Measurements from ENCODE around the gene SCGB1A1. TPM values are rescaled to one million over a fixed set of nuclear protein-coding genes. Genes with fewer than 3 reads are reported as not detected.

SCGB1A1 gene
- total RNA-seq, 1 donor from 2014 or later, result not detected

GRCh38 chr11:62398011-62398994, 20.5 kb upstream of the SCGB1A1 start:
- Histone ChIP-seq H3K27me3 (no peaks in the 10 kb centered on the region), H3K27ac (peak overlapping the region; percentile 87), H3K9me3 (no peaks in the 10 kb centered on the region), H3K4me1 (peaks cover 91% of the 10 kb centered on the region), H3K4me3 (no peak overlapping the region), H3K36me3 (no peaks in the 10 kb centered on the region)
- TF ChIP-seq, protein P1, sequence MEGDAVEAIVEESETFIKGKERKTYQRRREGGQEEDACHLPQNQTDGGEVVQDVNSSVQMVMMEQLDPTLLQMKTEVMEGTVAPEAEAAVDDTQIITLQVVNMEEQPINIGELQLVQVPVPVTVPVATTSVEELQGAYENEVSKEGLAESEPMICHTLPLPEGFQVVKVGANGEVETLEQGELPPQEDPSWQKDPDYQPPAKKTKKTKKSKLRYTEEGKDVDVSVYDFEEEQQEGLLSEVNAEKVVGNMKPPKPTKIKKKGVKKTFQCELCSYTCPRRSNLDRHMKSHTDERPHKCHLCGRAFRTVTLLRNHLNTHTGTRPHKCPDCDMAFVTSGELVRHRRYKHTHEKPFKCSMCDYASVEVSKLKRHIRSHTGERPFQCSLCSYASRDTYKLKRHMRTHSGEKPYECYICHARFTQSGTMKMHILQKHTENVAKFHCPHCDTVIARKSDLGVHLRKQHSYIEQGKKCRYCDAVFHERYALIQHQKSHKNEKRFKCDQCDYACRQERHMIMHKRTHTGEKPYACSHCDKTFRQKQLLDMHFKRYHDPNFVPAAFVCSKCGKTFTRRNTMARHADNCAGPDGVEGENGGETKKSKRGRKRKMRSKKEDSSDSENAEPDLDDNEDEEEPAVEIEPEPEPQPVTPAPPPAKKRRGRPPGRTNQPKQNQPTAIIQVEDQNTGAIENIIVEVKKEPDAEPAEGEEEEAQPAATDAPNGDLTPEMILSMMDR (IDR thresholded peaks at IDR 0.05), result no peak
- TF ChIP-seq POLR2A (IDR thresholded peaks at IDR 0.05), result no peak
- no peak for TF ChIP-seq POLR2AphosphoS5 (IDR thresholded peaks at IDR 0.05; ENCODE audit: insufficient read depth in 1 of 2, low read depth in 1 of 2)
- no peak for DNase-seq (ENCODE audit: extremely low spot score in 2 of 2)
- intact Hi-C loops (cut with DNase I), result loop anchor here (2.0 to 10.0 kb wide), 2 partner anchors 146 to 306 kb away; partner anchors contain the start of genes BSCL2 and GNG3

DNA sequence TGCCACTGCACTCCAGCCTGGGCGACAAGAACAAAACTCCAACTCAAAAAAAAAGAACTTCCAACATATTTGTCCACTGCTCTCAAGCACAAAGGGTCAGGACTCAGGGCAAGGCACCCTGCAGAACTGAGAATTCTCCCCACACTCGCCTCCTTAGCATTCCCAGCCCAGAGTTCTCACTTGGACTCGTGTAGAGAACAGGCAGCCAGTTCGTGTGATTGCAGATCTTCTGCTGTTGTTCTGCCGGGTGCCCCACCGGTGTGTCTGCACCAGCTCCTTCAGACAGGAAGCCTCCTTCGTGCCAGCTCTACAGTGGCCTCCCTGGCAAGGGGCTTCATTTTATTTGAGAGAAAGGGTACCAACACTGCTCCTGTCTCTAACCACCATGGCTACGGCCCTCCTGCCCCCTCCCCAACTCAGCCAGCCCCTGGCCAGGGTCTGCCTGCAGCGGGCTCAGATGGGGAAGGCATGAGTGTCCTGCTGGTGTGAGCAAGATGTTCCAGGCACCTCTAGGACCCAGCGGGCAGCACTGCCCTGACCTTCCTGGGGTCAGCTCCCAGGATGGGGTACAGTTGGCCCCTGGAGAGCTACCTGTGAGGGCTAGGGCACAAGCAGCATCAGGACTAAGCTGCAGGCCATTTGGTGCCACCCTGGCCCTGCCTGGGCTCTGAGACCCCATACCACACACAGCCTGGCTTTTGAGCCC, 19.5 kb upstream of the SCGB1A1 start:
- no peaks in the 10 kb centered on the region for H3K36me3 ChIP-seq
- TF ChIP-seq, protein P1 (IDR thresholded peaks at IDR 0.05), result no peak
- TF ChIP-seq POLR2A (IDR thresholded peaks at IDR 0.05) (no peak), POLR2AphosphoS5 (IDR thresholded peaks at IDR 0.05; ENCODE audit: insufficient read depth in 1 of 2, low read depth in 1 of 2) (peak in 1 of 2 donors; percentile 21)
- intact Hi-C loops (cut with DNase I), result loop anchor here (2.0 to 10.0 kb wide), 2 partner anchors 145 to 305 kb away; partner anchors contain the start of genes BSCL2 and GNG3
- no peak for DNase-seq (ENCODE audit: extremely low spot score in 2 of 2)
- H3K4me1 ChIP-seq, result peaks cover 90% of the 10 kb centered on the region
- H3K27me3 ChIP-seq, result no peaks in the 10 kb centered on the region
- H3K27ac ChIP-seq, result peak overlapping the region; percentile 87
- H3K9me3 ChIP-seq, result no peaks in the 10 kb centered on the region
- no peak overlapping the region for H3K4me3 ChIP-seq

DNA sequence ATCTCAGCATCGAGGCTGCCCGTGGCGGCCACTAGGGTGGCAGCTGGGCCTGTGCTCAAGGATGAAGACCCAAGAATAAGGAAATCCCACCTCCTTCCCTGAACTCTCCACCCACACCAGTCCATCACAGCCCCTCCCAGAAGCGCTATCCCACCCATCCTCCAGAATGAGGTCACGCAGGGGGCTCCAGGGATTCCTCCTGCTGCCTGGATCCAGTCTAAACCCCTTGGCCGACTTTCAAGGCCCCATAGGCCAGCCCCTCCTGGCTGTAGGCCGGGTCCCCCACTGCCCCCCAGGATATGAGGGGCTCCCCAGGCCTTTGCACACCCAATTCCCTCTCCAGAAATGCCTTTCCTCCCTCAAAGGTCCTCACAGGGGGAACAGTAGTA, 19.0 kb upstream of the SCGB1A1 start:
- TF ChIP-seq POLR2AphosphoS5 (IDR thresholded peaks at IDR 0.05; ENCODE audit: insufficient read depth in 1 of 2, low read depth in 1 of 2) (no peak), POLR2A (IDR thresholded peaks at IDR 0.05) (no peak)
- TF ChIP-seq, protein P1 (IDR thresholded peaks at IDR 0.05), result no peak
- H3K4me1 ChIP-seq, result peaks cover 87% of the 10 kb centered on the region
- H3K27ac ChIP-seq, result peak overlapping the region; percentile 87
- intact Hi-C loops (cut with DNase I), result loop anchor here (2.0 to 10.0 kb wide), 2 partner anchors 145 to 305 kb away; partner anchors contain the start of genes BSCL2 and GNG3
- no peaks in the 10 kb centered on the region for H3K27me3 ChIP-seq
- H3K9me3 ChIP-seq, result no peaks in the 10 kb centered on the region
- H3K4me3 ChIP-seq, result peak overlapping the region in 1 of 2 donors; percentile 3
- no peaks in the 10 kb centered on the region for H3K36me3 ChIP-seq
- DNase-seq (ENCODE audit: extremely low spot score in 2 of 2), result no peak

- Histone ChIP-seq H3K27me3 (no peaks in the 10 kb centered on the region), H3K9me3 (no peaks in the 10 kb centered on the region), H3K4me1 (peaks cover 84% of the 10 kb centered on the region), H3K27ac (peak overlapping the region; percentile 87), H3K36me3 (no peaks in the 10 kb centered on the region), H3K4me3 (peak overlapping the region in 1 of 2 donors; percentile 3)
- no peak for TF ChIP-seq POLR2AphosphoS5 (IDR thresholded peaks at IDR 0.05; ENCODE audit: insufficient read depth in 1 of 2, low read depth in 1 of 2)
- TF ChIP-seq POLR2A (IDR thresholded peaks at IDR 0.05), result no peak
- TF ChIP-seq, protein P1 (IDR thresholded peaks at IDR 0.05), result no peak
- intact Hi-C loops (cut with DNase I), result no loop called here
- DNase-seq (ENCODE audit: extremely low spot score in 2 of 2), result no peak
These were observed 18.6 kb upstream of the SCGB1A1 start for GRCh38 chr11:62400281-62400680.

Measured in vagina (tissue), 2 donors.